NCI-H524 (cell line): ENCODE data around the gene CWC27.

Source experiments
- DNase-seq, 2 experiments: peaks; one replicate each; lab custom pipeline; 2025; lab: John Stamatoyannopoulos, UW

Gene CWC27

DNA sequence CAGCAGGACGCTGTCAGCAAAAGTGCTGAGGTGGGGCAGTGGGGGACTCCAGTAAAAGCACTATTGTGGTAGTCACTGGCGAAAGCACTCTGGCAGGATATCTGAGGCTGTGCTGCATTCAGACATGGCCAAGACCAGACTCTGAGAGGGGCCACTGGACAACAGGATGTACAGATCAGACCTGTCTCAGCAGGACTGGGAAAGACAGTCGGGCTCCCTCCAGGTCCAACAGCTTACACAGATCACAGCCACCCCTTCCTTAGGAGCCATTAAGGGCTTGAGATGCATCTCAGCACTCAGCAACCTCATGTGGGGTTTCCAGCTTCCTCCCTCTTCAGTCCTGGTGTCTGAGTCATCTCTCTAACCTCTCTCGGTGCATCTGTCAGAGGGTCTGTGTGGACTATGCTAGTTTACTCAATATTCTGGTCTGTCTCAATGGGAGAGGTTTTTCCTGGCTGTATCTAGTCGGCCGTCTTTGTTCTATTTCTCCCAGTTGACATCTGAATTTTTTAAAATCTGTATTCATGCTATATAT lies 154.5 kb downstream of the CWC27 start:
- DNase-seq = no peak

DNA sequence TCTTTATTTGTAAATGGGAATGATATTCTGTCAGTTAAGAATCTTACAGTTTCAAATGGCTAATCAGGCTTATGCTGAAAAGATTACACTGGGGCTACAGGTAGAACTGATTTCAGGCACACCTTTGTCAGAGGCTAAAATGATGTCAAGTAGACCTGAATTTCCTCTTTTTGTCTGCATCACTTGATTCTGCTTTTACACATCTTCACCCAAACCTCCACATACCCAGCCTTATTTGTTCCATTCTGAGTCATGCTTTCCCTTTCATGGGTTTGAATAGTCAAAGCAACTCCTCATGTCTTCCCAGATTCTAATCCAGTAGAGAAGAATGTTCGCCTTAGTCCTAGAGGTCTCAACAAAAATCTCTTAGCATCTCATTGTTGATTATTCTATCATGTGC lies 156.4 kb downstream of the CWC27 start:
- no peak for DNase-seq

DNA sequence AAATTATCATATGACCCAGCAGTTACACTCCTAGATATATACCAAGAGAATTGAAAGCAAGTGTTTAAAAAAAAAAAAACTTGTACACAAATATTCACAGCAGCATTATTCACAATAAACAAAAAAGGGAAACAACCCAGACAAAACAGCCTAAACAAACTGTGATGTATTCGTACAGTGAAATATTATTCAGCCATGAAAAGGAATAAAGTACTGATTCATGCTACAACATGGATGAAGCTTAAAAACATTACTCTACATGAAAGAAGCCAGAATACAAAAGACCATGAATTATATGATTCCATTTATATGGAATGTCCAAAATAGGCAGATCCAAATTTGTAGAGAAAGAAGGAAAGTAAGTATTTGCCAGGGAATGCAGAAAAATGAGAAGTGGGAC lies 161.1 kb downstream of the CWC27 start:
- no peak for DNase-seq

DNA sequence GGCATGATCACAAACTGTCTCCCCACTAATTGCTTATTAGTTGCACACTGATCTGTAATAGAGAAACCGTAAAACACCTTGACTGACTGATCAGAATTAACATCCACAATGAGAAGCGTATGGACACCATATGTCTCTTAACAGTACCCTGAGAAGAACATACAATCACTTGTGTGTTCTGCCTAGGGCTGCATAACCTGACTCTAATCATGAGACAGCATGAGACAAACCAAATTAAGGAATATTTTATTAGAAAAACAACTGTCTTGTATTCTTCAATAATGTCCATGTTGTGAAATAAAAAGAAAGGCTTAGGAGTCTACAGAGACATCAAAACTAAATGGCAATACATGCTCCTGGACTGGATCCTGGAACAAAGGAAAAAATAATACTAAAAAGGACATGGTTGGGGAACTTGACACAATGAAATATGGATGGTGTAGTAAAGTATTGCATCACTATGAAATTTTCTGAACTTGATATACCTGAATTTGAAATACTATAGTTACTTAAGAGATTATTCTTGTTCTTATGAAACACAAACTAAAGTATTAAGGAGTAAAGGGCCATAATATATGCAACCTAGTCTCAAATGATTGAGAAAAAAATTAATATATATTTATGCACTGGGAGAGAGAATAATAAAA lies 162.1 kb downstream of the CWC27 start:
- DNase-seq = peak in 1 of 2 experiments; percentile 54

DNA sequence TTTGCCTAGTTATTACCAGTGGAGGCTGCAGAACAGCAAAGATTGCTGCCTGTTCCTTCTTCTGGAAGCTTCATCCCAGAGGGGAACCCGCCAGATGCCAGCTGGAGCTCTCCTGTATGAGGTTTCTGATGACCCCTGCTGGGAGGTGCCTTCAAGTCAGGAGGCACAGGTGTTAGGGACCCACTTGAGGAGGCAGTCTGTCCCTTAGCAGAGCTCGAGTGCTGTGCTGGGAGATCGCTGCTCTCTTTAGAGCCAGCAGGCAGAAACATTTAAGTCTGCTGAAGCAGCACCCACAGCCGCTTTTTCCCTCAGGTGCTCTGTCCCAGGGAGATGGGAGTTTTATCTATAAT lies 170.7 kb downstream of the CWC27 start:
- peak; percentile 91 to 98 for DNase-seq

DNA sequence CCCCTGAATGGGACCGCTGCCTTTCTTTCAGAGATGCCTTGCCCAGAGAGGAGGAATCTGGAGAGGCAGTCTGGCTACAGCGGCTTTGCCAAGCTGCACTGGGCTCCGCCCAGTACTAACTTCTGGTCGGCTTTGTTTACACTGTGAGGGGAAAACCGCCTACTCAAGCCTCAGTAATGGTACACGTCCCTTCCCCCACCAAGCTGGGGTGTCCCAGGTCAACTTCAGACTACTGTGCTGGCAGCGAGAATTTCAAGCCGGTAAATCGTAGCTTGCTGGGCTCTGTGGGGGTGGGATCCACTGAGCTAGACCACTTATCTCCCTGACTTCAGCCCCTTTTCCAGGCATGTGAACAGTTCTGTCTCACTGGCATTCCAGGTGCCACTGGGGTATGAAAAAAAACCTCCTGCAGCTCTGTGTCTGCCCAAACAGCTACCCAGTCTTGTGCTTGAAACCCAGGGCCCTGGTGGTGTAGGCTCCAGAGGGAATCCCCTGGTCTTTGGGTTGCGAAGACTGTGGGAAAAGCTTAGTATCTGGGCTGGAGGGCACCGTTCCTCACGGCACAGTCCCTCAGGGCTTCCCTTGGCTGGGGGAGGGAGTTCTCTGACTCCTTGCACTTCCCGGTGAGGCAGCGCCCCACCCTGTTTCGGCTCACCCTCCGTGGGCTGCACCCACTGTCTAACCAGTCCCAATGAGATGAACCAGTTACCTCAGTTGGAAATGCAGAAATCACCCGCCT lies 171.2 kb downstream of the CWC27 start:
- DNase-seq = peak in 1 of 2 experiments; percentile 60

DNA sequence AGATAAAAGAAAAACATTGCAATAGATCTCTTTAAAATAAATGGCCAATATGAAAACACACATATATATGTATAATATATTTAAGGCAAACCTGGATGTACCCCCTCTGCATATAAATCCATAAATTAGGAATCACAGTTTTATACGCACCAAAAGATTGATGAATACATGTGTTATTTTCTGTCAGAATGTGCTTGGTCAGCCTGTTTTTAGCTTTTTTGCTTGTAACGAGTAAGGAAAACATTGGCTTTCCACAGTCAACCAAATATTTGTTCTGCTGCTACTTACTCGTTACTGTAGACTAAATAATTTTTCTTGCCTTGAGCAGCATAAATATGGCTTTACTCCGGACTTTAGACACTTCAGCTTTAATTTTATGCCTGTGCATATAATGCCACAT lies 173.7 kb downstream of the CWC27 start:
- no peak for DNase-seq

DNA sequence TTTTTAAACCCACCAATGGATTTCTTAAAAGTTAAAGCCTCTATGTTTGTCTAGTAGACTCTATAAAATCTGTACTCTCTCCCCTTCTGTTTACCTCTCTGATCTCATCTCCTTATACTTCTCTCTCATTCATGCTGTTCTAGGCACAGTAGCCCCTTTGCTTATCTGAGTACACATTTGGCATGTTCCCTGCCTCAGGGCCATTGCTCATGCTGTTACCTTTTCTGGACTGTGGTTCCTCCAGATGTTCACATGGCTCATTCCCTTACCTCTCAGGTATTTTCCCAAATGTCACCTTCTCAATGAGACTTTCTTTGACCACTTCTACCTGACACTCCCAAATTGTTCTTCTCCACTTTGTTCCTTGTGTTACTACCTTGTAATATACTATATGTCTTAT lies 176.1 kb downstream of the CWC27 start:
- no peak for DNase-seq

DNA sequence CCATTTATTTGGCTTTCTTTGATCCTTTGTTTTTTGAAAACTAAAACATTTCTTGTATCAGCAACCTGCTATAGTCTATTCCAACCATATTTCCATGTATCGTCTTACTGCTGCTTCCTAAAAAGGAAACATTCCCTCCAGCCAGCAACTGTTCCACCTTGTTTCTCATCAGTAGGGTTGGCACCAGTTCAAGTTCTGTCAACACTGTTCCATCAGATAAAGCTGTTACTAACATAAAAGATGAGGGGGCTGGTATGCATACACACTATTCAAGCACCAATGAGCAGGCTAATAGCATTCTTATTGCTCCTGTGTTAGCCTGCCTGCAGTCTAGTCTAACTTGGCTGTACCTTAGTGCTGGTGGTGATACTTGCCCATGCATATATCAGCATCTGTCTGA lies 178.3 kb downstream of the CWC27 start:
- DNase-seq = peak in 1 of 2 experiments; percentile 66

DNA sequence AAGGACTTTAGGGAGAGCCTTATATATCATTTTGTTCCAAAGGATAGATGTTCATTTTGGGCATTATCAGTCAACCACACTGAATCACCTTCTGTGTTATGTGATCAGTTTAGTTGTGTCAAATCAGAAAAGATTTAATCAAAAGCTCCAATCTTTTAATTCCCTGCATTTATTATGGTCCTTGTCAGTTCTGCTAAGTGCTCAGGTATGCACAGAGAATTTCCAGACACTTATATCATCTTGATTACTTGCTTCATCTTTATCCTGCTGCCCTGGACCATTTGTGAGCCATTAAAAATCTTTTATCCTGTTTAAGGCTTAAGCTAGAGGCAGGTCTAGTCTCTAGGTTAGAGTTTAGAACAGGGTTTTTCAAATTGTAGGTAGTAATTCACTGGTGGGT lies 179.1 kb downstream of the CWC27 start:
- no peak for DNase-seq

DNA sequence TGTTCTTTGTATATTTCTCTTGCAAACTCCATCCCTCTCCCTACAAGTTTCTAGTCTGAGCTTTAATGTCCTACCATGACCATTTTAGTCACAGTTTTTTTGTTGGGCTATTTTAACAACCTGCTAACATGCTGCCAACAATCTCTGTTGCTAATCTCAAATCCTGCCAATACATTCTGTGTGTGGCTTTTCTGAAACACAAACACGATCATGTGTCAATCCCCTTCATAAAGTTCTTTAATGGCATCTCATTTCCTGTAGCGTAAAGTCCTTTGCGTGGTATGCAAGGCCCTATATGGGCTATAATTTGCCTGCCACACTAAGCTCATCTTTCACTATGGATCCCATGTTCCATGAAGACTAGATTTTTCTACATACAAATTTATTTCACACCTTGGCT lies 180.6 kb downstream of the CWC27 start:
- DNase-seq = no peak

DNA sequence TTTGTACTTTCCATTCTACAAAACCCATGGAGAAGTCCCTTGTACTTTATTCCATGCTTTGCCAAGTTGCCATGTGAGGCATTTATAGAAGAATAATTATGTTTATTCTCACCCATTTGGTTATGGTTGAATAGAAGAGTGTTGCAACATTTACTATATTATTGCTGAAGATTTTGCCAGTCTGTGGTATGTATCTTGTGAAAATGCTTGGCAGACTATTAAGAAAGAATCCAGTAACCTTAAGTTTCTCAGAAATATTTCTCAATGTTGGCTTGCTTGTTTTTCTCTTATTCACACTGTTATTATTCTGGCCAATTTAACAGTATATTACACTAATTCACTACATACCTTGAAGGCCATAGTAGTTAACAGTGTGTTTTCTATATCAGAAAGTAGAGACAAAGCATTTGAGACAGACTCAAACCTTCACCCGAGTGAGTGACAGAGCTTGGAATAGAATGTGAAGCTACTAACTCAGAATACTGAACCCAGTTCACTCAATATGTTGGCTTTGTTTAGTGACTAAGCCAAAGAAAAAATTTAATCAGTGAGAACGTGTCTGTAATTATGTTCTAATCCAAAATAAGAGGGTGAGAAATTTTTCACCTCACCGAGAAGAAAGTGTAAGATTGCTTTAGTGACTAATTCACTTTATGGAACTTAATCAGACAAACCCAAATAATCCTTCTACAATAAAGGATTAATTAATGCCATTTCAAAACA lies 184.4 kb downstream of the CWC27 start:
- DNase-seq = no peak

DNA sequence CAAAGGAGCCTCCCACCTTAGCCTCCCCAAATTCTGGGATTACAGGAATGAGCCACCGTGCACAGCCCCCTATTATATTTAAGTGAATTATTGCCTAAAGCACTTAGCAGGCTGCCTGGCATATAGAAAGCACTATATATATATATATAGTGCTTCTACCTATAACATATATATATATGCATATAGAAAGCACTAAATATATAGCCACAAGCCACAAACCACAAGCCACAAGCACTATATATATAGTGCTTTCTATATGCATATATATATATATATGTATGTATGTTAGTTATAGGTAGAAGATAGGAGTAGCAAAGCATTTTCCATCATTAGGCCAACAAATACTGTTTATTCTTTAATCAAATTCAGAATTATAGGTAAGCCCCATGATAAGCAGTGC lies 185.8 kb downstream of the CWC27 start:
- no peak for DNase-seq

DNA sequence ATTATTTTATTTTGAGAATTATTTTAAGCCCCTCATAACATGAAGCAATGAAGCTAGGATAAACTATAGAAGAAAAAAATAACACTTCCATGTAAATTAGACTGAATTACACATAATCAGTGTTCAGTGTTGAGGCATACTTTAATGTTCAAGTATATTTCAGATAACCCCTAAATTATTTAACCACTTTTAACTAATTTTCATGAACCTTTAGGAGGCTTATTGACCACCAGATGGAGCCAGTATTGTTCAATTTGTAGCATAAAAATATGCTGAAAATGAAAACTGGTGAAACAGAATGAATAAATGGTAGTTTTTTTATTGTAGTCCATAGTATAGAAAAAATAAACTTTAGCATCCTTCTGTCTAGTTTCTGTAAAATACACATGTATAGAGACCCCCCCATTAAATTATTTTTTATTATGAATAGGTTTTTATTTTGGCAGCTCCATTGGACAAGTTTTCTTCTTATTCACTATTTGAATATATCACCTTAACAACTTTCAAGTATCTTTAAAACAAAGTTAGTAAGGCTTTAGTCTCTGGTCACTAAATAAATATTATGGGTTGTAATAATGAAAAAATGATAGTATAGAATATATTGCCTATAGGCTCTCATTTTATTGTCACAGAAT lies 190.1 kb downstream of the CWC27 start:
- peak in 1 of 2 experiments; percentile 19 for DNase-seq

DNA sequence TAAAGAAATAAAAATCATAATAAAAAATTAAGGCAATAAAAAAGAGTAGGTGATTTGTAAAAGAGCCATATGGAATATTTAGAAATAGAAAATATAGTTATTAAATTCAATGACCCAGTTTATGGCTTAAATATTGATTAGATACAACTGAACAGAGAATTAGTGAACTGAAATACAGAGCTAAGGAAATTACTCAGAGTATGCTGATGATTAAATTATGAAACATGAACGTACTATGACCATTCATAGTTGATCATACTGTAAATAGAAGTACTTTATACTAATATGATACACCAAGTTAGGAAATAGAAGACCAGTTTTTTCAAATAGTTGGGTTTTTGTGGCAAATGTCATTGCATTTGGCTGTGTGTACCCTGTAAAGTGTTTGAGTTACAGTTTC lies 194.5 kb downstream of the CWC27 start:
- DNase-seq = no peak

DNA sequence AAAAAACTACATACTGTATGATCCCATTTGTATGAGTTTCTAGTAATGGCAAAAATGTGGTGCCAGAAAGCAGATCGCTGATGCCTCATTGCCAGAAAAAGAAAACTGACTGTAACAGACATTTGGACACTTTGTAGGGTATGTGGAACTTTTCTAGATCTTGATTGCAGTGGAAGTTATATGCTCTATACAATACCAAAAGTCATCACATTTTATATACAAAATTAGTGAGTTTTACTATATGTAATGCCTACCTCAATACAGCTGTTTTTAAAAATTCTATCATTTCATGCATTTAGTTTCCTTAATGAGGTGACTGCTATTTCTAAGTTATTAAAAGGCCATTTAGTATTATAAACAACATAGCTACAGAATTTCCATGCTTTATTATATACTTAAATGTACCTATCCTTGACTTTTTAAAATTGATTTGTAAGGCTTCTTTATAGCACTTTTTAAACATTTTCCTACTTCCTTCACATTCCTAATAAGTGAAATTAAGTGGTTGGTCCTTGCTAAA lies 199.9 kb downstream of the CWC27 start:
- no peak for DNase-seq

DNA sequence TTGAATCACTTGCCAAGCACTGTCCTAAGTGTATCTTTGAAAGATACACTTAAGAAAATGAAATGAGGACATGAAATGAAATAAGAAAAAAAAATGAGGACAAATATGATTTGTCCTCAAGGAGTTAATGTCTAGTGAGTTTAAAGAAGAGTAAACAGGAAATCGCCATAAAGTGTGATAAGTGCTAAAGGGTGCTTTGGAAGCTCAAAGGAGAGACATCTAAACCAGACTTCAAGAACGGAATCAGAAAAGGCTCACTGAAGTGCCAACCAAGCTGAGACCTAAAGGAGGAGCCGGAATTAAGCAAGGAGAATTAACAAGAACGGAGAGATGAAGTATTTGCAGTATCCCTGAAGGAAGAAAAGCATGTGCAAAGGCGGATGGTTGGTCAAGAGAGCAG lies 200.8 kb downstream of the CWC27 start:
- no peak for DNase-seq

DNA sequence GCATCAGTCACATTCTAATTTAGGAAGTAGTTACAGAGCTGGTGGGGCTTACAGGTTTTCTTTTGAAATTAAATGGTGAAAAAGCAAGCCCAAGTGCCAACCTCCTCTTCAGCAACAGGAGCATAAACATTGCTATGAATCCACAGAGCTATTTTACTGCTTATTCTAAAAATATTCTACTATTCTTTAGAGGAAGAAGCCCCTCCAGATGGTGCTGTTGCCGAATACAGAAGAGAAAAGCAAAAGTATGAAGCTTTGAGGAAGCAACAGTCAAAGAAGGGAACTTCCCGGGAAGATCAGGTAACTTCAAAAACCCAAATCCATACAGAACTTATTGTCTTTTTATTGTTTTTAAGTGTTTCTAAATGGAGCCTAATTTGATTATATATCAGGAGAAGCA lies 202.8 kb downstream of the CWC27 start:
- peak in 1 of 2 experiments; percentile 29 for DNase-seq

DNA sequence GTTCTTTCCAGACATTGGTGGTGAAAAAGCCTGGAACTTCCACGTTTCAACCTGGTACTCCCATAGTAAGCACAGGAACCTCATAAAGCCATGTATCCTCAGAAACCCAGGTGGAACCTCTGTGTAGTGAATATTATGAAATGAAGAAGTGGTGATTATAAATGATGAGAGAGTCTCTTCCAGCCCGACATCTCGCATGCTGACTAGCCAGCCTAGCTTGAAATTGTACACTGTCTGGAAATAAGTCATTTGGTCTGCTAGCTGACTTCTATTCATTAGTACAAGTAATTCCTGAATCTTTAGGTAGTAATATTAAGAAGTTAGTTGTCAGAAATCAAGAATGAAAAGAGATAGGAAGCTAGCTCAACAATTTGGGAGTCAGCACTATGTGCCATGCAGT lies 203.3 kb downstream of the CWC27 start:
- DNase-seq = no peak

DNA sequence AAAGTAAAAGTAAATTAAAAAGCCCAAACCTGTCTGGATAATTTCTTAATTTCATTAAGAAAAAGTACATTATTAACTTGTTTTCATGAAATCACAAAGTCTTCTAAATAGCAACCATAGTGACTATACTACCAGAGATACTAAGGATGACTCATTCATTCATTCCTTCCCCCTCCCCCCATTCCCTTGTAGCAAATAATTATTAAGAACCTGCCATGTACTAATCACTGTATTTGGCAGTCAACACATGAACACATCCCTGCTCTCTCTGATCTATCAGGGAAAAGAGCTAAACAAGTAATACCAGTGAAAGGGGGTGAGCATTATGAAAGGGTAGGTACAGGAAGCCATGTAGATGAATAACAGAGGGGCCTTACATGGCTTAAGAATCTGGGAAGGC lies 203.9 kb downstream of the CWC27 start:
- DNase-seq = no peak

DNA sequence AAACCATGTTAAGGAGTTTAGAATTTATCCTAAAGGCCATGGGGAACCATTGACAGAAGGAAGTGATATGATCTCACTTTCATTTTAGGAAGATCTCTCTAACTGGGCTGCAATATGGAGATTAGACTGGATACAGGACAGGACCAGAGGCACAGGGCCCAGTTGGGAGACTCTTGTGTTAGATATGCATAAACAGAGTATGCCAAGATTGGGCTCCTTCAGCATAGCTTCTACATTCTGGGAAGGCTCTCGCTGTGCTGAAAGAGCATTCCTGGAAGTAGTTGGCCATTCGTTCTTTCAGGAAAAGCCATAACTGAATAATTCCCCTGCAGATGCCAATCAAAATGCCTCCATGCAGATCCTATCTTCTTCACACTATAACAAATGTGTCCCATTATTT lies 204.5 kb downstream of the CWC27 start:
- no peak for DNase-seq

DNA sequence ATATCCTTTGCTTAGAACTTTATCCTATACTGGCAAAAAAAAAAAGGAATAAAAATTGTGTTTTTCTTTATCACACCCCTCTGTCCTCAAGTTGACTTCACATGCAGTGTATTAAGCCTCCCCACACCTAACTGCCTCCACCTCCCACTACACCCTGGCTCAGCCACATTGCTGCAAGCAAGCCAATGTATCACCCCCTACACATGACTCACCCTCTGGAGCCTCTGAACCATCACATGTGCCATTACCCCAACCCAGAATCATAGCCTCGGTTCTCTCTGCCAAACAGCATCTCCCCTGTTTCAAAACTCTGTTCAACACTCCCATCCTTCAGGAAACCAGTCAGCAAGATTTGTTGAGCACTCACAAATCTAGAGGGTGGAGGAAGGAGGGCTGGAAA lies 209.0 kb downstream of the CWC27 start:
- no peak for DNase-seq
